Measurements from ENCODE around the gene MACROD2.

MACROD2 gene

GRCh38 chr20:14518648-14519047 lies 523.3 kb downstream of the MACROD2 start:
- no peak overlapping the region for H3K9ac ChIP-seq (ENCODE audit: low read length)
- no peak overlapping the region for H2AFZ ChIP-seq (ENCODE audit: low read depth, low read length, severe bottlenecking)
- H3K9me3 ChIP-seq (ENCODE audit: insufficient read depth, low read length) = no peaks in the 10 kb centered on the region

GRCh38 chr20:14521016-14521415 lies 525.7 kb downstream of the MACROD2 start:
- Histone ChIP-seq H4K20me1 (ENCODE audit: low read depth, low read length) (no peaks in the 10 kb centered on the region), H2AFZ (ENCODE audit: low read depth, low read length, severe bottlenecking) (no peak overlapping the region), H3K79me2 (ENCODE audit: insufficient read depth, low read length) (no peaks in the 10 kb centered on the region), H3K27ac (ENCODE audit: low read depth, low read length) (no peak overlapping the region), H3F3A (ENCODE audit: insufficient read depth) (no peaks in the 10 kb centered on the region), H3K27me3 (ENCODE audit: low read length) (no peaks in the 10 kb centered on the region), H3K4me2 (ENCODE audit: low read depth, low read length, poor library complexity, severe bottlenecking) (no peak overlapping the region), H3K36me3 (ENCODE audit: low read length) (no peaks in the 10 kb centered on the region), H3K9ac (ENCODE audit: low read length) (no peak overlapping the region), H3K9me3 (ENCODE audit: insufficient read depth, low read length) (no peaks in the 10 kb centered on the region), H3K4me3 (ENCODE audit: insufficient read depth, low read length, poor library complexity, severe bottlenecking) (no peak overlapping the region), H3K9me2 (replicated peaks; ENCODE audit: insufficient read depth, low read length) (no peaks in the 10 kb centered on the region)
- no peak for TF ChIP-seq EZH2phosphoT487 (conservative IDR thresholded peaks at IDR 0.05; ENCODE audit: low read length)
- no peak for TF ChIP-seq CTCF (IDR thresholded peaks at IDR 0.05; ENCODE audit: insufficient read depth, low read length, poor library complexity, severe bottlenecking)

More at GRCh38 chr20:14518648-14519047, 523.3 kb downstream of the MACROD2 start:
- Histone ChIP-seq H3K36me3 (ENCODE audit: low read length) (no peaks in the 10 kb centered on the region), H3K27me3 (ENCODE audit: low read length) (no peaks in the 10 kb centered on the region), H3K79me2 (ENCODE audit: insufficient read depth, low read length) (no peaks in the 10 kb centered on the region), H3K27ac (ENCODE audit: low read depth, low read length) (no peak overlapping the region), H3K4me3 (ENCODE audit: insufficient read depth, low read length, poor library complexity, severe bottlenecking) (no peak overlapping the region), H3F3A (ENCODE audit: insufficient read depth) (no peaks in the 10 kb centered on the region), H3K4me2 (ENCODE audit: low read depth, low read length, poor library complexity, severe bottlenecking) (no peak overlapping the region), H3K9me2 (replicated peaks; ENCODE audit: insufficient read depth, low read length) (no peaks in the 10 kb centered on the region), H4K20me1 (ENCODE audit: low read depth, low read length) (no peaks in the 10 kb centered on the region)
- TF ChIP-seq EZH2phosphoT487 (conservative IDR thresholded peaks at IDR 0.05; ENCODE audit: low read length) (no peak), CTCF (IDR thresholded peaks at IDR 0.05; ENCODE audit: insufficient read depth, low read length, poor library complexity, severe bottlenecking) (no peak)

GRCh38 chr20:14521436-14521835 lies 526.1 kb downstream of the MACROD2 start:
- H3K9me3 ChIP-seq (ENCODE audit: insufficient read depth, low read length) = no peaks in the 10 kb centered on the region
- no peaks in the 10 kb centered on the region for H4K20me1 ChIP-seq (ENCODE audit: low read depth, low read length)
- H3K36me3 ChIP-seq (ENCODE audit: low read length) = no peaks in the 10 kb centered on the region
- no peak overlapping the region for H3K4me3 ChIP-seq (ENCODE audit: insufficient read depth, low read length, poor library complexity, severe bottlenecking)
- H3K9me2 ChIP-seq (replicated peaks; ENCODE audit: insufficient read depth, low read length) = no peaks in the 10 kb centered on the region
- TF ChIP-seq CTCF (IDR thresholded peaks at IDR 0.05; ENCODE audit: insufficient read depth, low read length, poor library complexity, severe bottlenecking) (no peak), EZH2phosphoT487 (conservative IDR thresholded peaks at IDR 0.05; ENCODE audit: low read length) (no peak)
- H3K27ac ChIP-seq (ENCODE audit: low read depth, low read length) = no peak overlapping the region
- no peak overlapping the region for H2AFZ ChIP-seq (ENCODE audit: low read depth, low read length, severe bottlenecking)
- H3K9ac ChIP-seq (ENCODE audit: low read length) = no peak overlapping the region
- no peaks in the 10 kb centered on the region for H3F3A ChIP-seq (ENCODE audit: insufficient read depth)
- no peaks in the 10 kb centered on the region for H3K79me2 ChIP-seq (ENCODE audit: insufficient read depth, low read length)
- no peak overlapping the region for H3K4me2 ChIP-seq (ENCODE audit: low read depth, low read length, poor library complexity, severe bottlenecking)
- H3K27me3 ChIP-seq (ENCODE audit: low read length) = no peaks in the 10 kb centered on the region
